Measurements from ENCODE around the gene UPF2. TPM values are rescaled to one million over a fixed set of nuclear protein-coding genes. Genes with fewer than 3 reads are reported as not detected.

The UPF2 gene
- total RNA-seq, 1 donor from 2014 or later: 7.9 TPM

DNA sequence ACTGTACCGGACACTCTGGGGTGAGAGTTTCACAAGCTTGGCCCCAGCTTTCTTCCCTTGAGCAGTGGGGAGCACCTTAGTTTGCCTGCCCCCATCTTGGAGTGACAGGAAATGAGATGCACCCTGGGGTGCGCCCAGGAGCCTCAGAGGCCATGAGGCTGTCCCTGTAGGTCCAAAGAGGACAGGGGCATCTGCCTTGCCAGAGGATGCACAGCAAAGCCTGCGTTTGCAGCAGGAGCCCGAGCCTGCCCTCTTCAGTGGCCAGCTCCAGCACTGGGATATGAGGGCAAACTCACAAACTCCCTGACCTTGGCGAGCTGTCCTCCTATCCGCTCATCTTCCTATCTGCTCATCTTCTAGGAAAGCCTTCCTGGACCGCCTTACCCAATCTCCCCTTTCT is 140.0 kb downstream of the UPF2 start:
- Histone ChIP-seq H3K4me3 (no peak overlapping the region), H3K27ac (no peak overlapping the region), H3K27me3 (no peaks in the 10 kb centered on the region), H3K36me3 (no peaks in the 10 kb centered on the region), H3K4me1 (no peaks in the 10 kb centered on the region), H3K9me3 (no peaks in the 10 kb centered on the region)
- no peak for DNase-seq (ENCODE audit: low spot score in 2 of 2)
- intact Hi-C loops (cut with DNase I): no loop called here
- TF ChIP-seq, protein P1, sequence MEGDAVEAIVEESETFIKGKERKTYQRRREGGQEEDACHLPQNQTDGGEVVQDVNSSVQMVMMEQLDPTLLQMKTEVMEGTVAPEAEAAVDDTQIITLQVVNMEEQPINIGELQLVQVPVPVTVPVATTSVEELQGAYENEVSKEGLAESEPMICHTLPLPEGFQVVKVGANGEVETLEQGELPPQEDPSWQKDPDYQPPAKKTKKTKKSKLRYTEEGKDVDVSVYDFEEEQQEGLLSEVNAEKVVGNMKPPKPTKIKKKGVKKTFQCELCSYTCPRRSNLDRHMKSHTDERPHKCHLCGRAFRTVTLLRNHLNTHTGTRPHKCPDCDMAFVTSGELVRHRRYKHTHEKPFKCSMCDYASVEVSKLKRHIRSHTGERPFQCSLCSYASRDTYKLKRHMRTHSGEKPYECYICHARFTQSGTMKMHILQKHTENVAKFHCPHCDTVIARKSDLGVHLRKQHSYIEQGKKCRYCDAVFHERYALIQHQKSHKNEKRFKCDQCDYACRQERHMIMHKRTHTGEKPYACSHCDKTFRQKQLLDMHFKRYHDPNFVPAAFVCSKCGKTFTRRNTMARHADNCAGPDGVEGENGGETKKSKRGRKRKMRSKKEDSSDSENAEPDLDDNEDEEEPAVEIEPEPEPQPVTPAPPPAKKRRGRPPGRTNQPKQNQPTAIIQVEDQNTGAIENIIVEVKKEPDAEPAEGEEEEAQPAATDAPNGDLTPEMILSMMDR (IDR thresholded peaks at IDR 0.05): no peak

DNA sequence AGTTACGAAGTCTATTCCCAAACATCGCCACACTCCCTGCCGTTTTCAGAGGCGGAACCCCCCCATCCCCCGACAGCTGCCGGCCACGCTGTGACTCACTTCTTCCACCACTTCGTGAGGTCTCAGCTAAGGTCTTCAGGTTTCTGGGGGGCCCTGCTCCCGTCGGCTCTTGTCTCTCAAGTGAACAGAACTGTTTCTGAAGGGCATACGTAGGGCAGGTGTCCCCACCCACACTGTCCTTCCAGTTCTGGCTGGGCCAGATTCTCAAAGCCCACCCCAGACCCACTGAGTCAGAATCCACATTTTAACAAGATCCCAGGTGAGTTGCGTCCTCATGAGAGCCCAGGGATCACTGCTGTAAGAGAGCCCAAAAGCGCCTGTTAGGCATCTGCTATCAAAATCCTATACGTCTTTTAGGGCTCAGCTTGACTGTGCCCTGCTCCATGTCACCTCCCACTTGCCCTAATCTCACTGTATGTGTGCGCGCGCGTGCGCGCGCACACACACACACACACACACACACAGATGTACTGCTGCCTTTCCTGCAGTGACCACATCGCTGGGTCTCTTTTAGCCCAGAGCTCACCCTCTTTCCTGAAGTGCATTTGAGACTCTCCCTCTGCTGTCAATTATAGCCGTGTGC is 140.7 kb downstream of the UPF2 start:
- H3K27me3 ChIP-seq: no peaks in the 10 kb centered on the region
- TF ChIP-seq, protein P1 (IDR thresholded peaks at IDR 0.05): no peak
- H3K9me3 ChIP-seq: no peaks in the 10 kb centered on the region
- no peak for DNase-seq (ENCODE audit: low spot score in 2 of 2)
- H3K4me3 ChIP-seq: no peak overlapping the region
- intact Hi-C loops (cut with DNase I): no loop called here
- no peaks in the 10 kb centered on the region for H3K4me1 ChIP-seq
- no peak overlapping the region for H3K27ac ChIP-seq
- H3K36me3 ChIP-seq: no peaks in the 10 kb centered on the region

DNA sequence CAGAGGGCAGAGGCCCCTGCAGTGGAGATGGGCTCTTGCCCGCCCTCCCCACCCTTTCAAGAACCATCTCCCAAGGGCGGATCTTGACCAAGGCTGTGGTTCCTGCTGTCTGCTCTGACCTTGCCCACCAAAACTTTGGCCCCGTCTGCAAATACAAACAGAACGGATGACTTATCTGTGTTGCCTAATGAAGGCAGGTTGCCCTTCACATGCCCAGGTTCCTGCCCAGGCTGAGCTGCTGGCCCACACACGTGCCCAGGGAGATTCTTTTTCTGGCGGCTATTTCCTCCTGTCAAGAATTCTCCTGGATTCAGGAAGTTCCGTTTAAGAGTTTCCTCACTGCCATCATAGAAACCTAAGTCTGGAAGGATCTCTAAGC is 141.2 kb downstream of the UPF2 start:
- Histone ChIP-seq H3K27ac (no peak overlapping the region), H3K9me3 (no peaks in the 10 kb centered on the region), H3K36me3 (no peaks in the 10 kb centered on the region), H3K4me1 (no peaks in the 10 kb centered on the region), H3K27me3 (no peaks in the 10 kb centered on the region), H3K4me3 (no peak overlapping the region)
- TF ChIP-seq, protein P1 (IDR thresholded peaks at IDR 0.05): no peak
- no peak for DNase-seq (ENCODE audit: low spot score in 2 of 2)
- intact Hi-C loops (cut with DNase I): no loop called here

DNA sequence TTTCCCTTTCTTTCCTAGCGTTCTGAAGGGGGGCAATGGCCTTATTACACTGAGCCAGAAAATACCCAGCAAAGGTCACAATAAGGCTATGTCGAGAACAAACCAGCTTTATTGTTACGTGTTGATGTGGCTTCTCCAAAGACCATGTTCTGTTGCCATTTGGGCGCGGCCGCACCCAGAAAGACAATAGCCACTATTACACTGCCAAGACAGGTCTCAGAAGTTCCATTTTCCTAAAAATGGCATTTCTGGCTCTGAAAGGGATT is 141.6 kb downstream of the UPF2 start:
- Histone ChIP-seq H3K27me3 (no peaks in the 10 kb centered on the region), H3K9me3 (no peaks in the 10 kb centered on the region), H3K36me3 (no peaks in the 10 kb centered on the region), H3K27ac (no peak overlapping the region), H3K4me1 (no peaks in the 10 kb centered on the region), H3K4me3 (no peak overlapping the region)
- no peak for DNase-seq (ENCODE audit: low spot score in 2 of 2)
- TF ChIP-seq, protein P1 (IDR thresholded peaks at IDR 0.05): no peak
- intact Hi-C loops (cut with DNase I): no loop called here

DNA sequence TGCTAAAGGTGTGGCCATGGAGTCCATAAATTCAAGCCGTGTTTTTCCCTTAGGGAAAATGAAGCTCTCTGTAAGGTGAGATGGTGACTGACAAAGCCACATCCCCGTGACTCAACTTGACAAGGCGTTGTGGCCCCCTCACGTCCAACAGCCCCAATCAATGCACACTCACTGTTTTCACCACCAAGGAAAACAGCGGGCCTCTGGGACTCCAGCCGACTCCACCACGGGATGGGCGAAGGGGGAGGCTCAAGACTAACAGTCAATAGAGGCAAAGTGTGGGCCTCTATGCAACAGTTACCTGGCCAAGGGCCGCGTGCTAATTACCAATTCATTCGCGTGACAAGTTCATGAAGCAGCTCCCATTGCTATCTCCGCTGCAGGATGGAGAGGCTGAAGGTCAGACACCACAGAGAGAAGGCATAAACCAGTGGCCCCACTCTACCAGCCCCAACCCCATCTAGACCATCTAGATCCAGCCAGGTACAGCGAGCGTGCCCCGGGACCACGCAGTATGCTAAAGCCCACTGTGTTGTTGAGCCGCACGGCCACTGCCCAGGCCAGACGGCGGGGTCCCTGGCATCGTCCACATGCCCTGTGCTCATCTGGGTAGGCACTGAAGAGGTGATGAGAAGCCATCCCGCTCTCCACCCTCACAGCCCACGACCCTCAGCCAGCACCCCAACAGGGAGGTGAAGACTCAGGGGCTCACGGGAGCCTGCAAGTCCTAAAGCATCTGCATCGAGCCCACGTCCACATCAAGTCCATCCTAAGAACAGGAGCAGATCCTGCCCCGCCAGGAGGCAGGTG is 143.3 kb downstream of the UPF2 start:
- TF ChIP-seq, protein P1 (IDR thresholded peaks at IDR 0.05): no peak
- Histone ChIP-seq H3K4me3 (no peak overlapping the region), H3K4me1 (no peaks in the 10 kb centered on the region), H3K36me3 (no peaks in the 10 kb centered on the region), H3K27ac (no peak overlapping the region), H3K9me3 (no peaks in the 10 kb centered on the region), H3K27me3 (no peaks in the 10 kb centered on the region)
- intact Hi-C loops (cut with DNase I): no loop called here
- no peak for DNase-seq (ENCODE audit: low spot score in 2 of 2)
